Measurements from ENCODE around the gene ARL6IP1. TPM values are rescaled to one million over a fixed set of nuclear protein-coding genes. Genes with fewer than 3 reads are reported as not detected.

ARL6IP1 gene
- total RNA-seq, 1 experiment from 2014 or later = 207 TPM

DNA sequence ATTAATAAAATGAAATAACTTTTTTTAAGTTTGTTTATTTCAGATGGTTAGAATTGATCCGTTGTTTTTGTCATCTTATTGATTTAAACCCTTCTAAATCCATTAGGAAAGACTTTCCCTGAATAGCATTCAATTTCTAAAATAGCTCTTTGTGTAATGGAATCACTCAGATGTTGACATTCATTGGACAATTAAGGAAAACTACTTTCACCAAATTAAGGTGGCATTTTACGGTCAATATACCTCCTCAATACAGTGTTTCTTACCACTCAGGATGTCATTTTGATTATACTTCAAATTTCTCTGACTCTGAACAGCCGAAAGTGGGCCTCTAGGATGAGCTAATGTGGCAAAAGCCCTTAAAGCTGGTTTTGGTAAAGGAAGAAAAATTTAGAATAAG is 1.8 kb downstream of the ARL6IP1 start:
- H3K4me1 ChIP-seq = peaks cover 16% of the 10 kb centered on the region
- H3K36me3 Mint-ChIP-seq (ENCODE audit: insufficient read depth, unreplicated experiment) = peaks cover 70% of the 10 kb centered on the region

DNA sequence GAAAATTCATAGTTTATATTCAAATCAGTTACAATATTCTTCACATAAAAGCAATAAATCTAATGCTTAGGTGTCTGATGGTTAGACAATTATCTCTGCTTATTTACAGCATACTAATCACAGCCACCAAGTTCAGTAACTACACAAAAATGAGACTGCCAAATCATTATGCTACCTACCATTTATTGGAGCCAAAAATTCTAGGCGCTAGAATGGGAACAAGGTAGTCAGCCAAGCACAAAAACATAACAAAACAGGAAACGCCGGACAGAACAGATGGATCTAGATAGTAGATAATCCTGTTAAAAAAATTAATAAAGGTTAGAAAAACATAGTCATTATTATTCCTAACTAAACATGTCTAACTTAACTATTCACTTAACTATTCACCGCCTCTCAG is 3.6 kb downstream of the ARL6IP1 start:
- no peak overlapping the region for H3K4me3 Mint-ChIP-seq (ENCODE audit: unreplicated experiment)
- peaks cover 2% of the 10 kb centered on the region for H3K27me3 Mint-ChIP-seq (ENCODE audit: insufficient read depth, unreplicated experiment)
- Histone ChIP-seq H3K4me3 (ENCODE audit: low read depth, low read length) (no peak overlapping the region), H3K36me3 (ENCODE audit: control insufficient read depth, insufficient read depth, low read length) (peaks cover 2% of the 10 kb centered on the region; the same call in 1 of the 2 replicates), H3K27me3 (replicated peaks; ENCODE audit: control insufficient read depth, insufficient read depth, low read length) (no peaks in the 10 kb centered on the region), H3K4me1 (peaks cover 16% of the 10 kb centered on the region), H3K9me3 (no peaks in the 10 kb centered on the region)
- peaks cover 77% of the 10 kb centered on the region for H3K36me3 Mint-ChIP-seq (ENCODE audit: insufficient read depth, unreplicated experiment)
- intact Hi-C loops (cut with micrococcal nuclease; ENCODE audit: unreplicated experiment) = no loop called here
- BruUV-seq (replicated peaks) = no TSS peak
- TF ChIP-seq, protein P1, sequence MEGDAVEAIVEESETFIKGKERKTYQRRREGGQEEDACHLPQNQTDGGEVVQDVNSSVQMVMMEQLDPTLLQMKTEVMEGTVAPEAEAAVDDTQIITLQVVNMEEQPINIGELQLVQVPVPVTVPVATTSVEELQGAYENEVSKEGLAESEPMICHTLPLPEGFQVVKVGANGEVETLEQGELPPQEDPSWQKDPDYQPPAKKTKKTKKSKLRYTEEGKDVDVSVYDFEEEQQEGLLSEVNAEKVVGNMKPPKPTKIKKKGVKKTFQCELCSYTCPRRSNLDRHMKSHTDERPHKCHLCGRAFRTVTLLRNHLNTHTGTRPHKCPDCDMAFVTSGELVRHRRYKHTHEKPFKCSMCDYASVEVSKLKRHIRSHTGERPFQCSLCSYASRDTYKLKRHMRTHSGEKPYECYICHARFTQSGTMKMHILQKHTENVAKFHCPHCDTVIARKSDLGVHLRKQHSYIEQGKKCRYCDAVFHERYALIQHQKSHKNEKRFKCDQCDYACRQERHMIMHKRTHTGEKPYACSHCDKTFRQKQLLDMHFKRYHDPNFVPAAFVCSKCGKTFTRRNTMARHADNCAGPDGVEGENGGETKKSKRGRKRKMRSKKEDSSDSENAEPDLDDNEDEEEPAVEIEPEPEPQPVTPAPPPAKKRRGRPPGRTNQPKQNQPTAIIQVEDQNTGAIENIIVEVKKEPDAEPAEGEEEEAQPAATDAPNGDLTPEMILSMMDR (IDR thresholded peaks at IDR 0.05; ENCODE audit: insufficient read depth in 1 of 2, low read depth in 1 of 2, low read length in 1 of 2, severe bottlenecking in 1 of 2, unreplicated experiment in 1 of 2) = no peak
- H3K4me1 Mint-ChIP-seq (ENCODE audit: low read depth, unreplicated experiment) = peaks cover 18% of the 10 kb centered on the region
- no peak overlapping the region for H3K27ac Mint-ChIP-seq (ENCODE audit: unreplicated experiment)
- H3K9me3 Mint-ChIP-seq (ENCODE audit: unreplicated experiment) = no peaks in the 10 kb centered on the region
- DNase-seq = no peak
- ChIA-PET CTCF (interaction anchor here (0.6 kb wide), 2 partner anchors 260 to 876 kb away, joined by 3 read pairs; no protein-coding TSS in a partner anchor), POLR2A (no interaction called here)

More for the DNA sequence above, 1.8 kb downstream of the ARL6IP1 start:
- Mint-ChIP-seq H3K27me3 (ENCODE audit: insufficient read depth, unreplicated experiment) (peaks cover 2% of the 10 kb centered on the region), H3K27ac (ENCODE audit: unreplicated experiment) (peak overlapping the region; percentile 96), H3K4me3 (ENCODE audit: unreplicated experiment) (peak overlapping the region; percentile 92), H3K9me3 (ENCODE audit: unreplicated experiment) (no peaks in the 10 kb centered on the region), H3K4me1 (ENCODE audit: low read depth, unreplicated experiment) (peaks cover 18% of the 10 kb centered on the region)
- H3K36me3 ChIP-seq (ENCODE audit: control insufficient read depth, insufficient read depth, low read length) = peaks cover 2% of the 10 kb centered on the region; the same call in 1 of the 2 replicates
- intact Hi-C loops (cut with micrococcal nuclease; ENCODE audit: unreplicated experiment) = no loop called here
- ChIA-PET CTCF (no interaction called here), POLR2A (interaction anchor here (4.1 kb wide), 1 partner anchor 9 kb away, joined by 105 read pairs; the partner anchor contains the start of gene RPS15A)
- no peaks in the 10 kb centered on the region for H3K27me3 ChIP-seq (replicated peaks; ENCODE audit: control insufficient read depth, insufficient read depth, low read length)
- peak overlapping the region; percentile 85 for H3K4me3 ChIP-seq (ENCODE audit: low read depth, low read length)
- H3K9me3 ChIP-seq = no peaks in the 10 kb centered on the region
- BruUV-seq (replicated peaks) = no TSS peak
- DNase-seq = no peak
- TF ChIP-seq, protein P1 (IDR thresholded peaks at IDR 0.05; ENCODE audit: insufficient read depth in 1 of 2, low read depth in 1 of 2, low read length in 1 of 2, severe bottlenecking in 1 of 2, unreplicated experiment in 1 of 2) = no peak

DNA sequence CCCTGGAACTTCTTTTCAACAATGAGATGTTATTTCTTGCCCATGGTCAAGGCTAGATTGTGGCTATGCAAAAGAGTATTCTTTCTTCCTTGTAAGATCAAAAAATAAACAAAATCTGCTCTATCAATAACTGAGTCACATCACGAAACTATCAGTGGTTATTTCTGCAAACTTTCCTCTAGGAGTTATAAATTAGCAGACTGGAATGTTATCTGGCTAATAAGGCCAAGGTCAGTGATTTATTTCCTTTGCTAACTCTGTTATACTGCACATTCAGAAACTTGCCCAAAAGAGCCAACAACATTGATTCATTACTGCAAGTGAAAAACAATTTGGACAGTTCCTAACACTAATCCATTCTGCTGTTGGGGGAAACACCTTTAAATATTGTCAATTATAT is 5.0 kb downstream of the ARL6IP1 start:
- H3K27ac Mint-ChIP-seq (ENCODE audit: unreplicated experiment) = no peak overlapping the region
- H3K4me1 Mint-ChIP-seq (ENCODE audit: low read depth, unreplicated experiment) = peaks cover 12% of the 10 kb centered on the region
- ChIA-PET POLR2A (interaction anchor here (0.6 kb wide), 1 partner anchor 10 kb away, joined by 3 read pairs; no protein-coding TSS in a partner anchor), CTCF (no interaction called here)
- Histone ChIP-seq H3K27me3 (replicated peaks; ENCODE audit: control insufficient read depth, insufficient read depth, low read length) (no peaks in the 10 kb centered on the region), H3K9me3 (no peaks in the 10 kb centered on the region), H3K4me1 (peaks cover 12% of the 10 kb centered on the region), H3K4me3 (ENCODE audit: low read depth, low read length) (no peak overlapping the region), H3K36me3 (ENCODE audit: control insufficient read depth, insufficient read depth, low read length) (peaks cover 2% of the 10 kb centered on the region; the same call in 1 of the 2 replicates)
- H3K36me3 Mint-ChIP-seq (ENCODE audit: insufficient read depth, unreplicated experiment) = peaks cover 79% of the 10 kb centered on the region
- H3K27me3 Mint-ChIP-seq (ENCODE audit: insufficient read depth, unreplicated experiment) = peaks cover 1% of the 10 kb centered on the region
- BruUV-seq (replicated peaks) = no TSS peak
- no peak for DNase-seq
- intact Hi-C loops (cut with micrococcal nuclease; ENCODE audit: unreplicated experiment) = no loop called here
- no peak overlapping the region for H3K4me3 Mint-ChIP-seq (ENCODE audit: unreplicated experiment)
- TF ChIP-seq, protein P1 (IDR thresholded peaks at IDR 0.05; ENCODE audit: insufficient read depth in 1 of 2, low read depth in 1 of 2, low read length in 1 of 2, severe bottlenecking in 1 of 2, unreplicated experiment in 1 of 2) = no peak
- H3K9me3 Mint-ChIP-seq (ENCODE audit: unreplicated experiment) = no peaks in the 10 kb centered on the region

Data from Caco-2 (cell line).